GM21423 (cell line): Measurements from ENCODE around the gene THRB.
"Not testable (repeated sequence)": the region's sequence is repeated elsewhere in the genome, so short reads cannot be mapped to it uniquely, and the experiment has no call there.

Source experiments
- ATAC-seq: cut with Tn5 transposase; IDR thresholded peaks from one replicate; pipeline ENCODE4 v1.9.1; 2021; ENCODE audit warnings: mild to moderate bottlenecking, moderate library complexity; ENCODE audit not compliant: unreplicated experiment

The THRB gene

DNA sequence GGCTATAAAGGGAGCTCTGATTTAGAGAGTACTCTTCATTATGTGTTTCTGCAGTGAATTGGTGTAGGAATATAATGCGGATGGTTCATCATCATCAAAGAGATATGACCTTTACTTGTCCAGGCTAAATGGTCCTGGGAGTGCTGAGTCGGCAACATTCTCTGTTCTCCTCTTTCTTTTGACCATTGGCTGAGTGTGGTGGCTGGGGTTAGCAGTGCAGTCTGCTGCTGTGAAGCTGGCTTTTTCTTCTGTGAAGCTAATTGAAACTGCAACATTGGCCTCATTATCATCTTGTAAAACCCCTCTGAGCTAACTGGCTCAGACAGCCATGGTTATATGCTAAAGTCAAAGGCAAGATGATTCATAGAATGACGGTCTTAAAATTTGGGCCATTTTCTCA, 83.8 kb downstream of the THRB start:
- no peak for ATAC-seq

- ATAC-seq: no peak
Measured at GRCh38 chr3:24407980-24408680, 86.5 kb downstream of the THRB start.

DNA sequence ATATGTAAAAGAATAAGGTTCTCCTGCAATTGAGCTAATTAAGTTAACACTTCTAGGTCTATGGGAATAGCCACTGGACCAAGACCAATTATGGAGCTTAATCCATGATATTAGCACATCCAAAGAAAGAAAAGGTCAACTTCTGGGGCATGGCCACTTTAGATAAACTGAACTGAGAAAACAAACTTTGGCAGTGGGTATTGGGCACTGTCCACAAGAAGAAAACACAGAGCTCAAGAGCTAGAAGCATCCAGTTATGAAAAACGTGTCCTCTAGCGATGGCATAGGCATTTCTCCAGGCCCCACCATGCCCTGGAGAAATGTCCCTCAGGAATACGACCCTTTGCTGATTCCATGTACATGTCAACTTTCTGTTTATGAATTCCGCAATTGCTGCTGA, 87.8 kb downstream of the THRB start:
- ATAC-seq: no peak

DNA sequence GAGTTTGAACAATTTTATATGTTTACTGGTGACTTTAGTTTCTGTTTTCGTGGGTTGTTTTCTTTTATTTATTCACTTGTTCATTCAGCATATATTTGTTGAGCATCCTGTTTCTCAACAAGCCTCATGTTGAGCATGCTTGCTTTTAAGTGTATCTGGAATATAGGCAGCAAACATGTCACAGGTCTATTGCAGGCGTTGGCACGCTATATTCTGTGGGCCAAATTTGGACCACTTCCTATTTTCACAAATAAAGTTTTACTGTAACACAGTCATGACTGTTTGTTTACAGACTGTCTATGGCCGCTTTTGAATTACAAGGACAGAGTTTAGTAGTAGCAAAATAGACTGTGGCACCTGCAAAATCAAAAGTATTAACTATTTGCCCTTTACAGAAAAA, 89.6 kb downstream of the THRB start:
- no peak for ATAC-seq

DNA sequence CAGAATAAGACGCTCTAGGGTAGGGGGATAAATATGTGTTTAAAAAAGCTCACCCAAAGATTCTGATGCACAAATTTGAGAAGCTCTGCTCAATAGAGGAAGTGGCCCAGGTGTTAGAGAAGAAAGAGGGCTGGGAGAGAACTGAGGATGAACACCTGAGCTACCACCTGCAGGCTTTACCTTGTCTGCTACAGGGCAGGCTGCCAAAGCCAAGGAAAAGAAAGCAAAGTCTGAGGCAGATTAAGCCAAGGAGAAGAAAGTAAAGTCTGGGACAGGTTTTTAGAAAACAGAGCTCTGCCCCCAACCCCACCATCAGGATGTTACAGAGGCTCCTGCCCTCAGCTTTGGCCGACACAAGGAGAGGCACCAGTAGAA, 92.9 kb downstream of the THRB start:
- ATAC-seq: no peak

- ATAC-seq: no peak
Measured at GRCh38 chr3:24401090-24401810, 93.4 kb downstream of the THRB start.

DNA sequence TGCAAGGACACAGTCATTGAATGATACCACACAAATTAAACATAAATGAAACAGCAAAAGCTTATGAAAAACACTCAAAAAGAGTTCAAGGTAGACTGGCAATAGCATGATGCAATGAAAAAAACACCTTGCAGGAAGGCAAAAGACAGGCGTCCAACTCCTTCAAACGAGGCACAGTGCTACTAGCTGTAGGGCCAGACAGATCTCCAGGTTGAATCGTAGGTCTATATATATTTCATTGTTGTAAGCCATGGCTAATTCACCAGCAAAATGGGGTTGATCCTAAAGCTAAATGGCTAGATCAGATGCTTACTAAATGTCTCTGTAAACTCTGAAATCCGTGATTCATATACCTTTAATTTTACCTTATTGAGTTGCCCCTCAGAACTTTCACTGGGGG, 94.2 kb downstream of the THRB start:
- ATAC-seq: no peak

GRCh38 chr3:24400015-24400414, 94.6 kb downstream of the THRB start:
- no peak for ATAC-seq

GRCh38 chr3:24399614-24400013, 95.0 kb downstream of the THRB start:
- no peak for ATAC-seq

DNA sequence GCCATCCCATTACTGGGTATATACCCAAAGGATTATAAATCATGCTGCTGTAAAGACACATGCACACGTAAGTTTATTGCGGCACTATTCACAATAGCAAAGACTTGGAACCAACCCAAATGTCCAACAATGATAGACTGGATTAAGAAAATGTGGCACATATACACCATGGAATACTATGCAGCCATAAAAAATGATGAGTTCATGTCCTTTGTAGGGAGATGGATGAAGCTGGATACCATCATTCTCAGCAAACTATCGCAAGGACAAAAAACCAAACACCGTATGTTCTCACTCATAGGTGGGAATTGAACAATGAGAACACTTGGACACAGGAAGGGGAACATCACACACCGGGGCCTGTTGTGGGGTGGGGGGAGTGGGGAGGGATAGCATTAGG, 95.9 kb downstream of the THRB start:
- not testable (repeated sequence) for ATAC-seq

DNA sequence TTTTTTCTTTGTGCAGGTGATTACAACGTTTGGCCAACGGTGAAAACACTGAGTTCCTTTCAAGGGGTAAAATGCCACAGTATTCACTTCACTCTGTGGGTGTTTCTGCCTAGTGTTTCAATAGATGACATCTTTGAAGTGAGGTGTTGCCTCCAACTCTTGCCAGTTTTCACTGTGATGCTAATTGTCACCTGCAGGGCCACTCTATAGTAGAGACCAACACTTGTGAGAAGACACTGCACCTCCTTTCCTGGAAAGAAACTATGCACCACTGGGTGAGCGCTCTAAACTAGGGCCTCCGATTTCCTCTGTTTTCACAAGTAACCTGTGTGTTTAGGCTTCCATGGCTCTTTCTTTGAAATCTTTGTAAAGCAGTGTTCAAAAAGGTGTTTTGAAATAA, 98.3 kb downstream of the THRB start:
- no peak for ATAC-seq

GRCh38 chr3:24394754-24395153, 99.9 kb downstream of the THRB start:
- no peak for ATAC-seq

DNA sequence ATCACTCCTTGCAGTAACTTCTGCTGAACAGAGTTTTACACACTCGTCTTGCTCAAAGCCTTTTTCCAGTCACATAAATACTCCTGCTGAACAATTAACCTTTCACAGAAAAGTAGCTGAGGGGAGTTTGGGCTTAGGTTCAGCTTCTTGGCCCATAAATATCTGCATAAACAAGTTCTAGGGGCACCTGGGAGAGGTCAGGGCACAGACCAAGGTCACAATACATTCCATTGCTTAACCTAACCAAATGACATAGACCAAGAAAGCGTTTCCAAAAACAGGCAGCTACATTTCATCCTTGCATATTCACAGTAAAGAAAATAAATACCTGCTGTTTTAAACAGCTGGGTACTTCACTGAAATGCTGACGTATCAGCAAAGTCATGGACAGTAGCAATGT, 101.3 kb downstream of the THRB start:
- ATAC-seq: no peak

DNA sequence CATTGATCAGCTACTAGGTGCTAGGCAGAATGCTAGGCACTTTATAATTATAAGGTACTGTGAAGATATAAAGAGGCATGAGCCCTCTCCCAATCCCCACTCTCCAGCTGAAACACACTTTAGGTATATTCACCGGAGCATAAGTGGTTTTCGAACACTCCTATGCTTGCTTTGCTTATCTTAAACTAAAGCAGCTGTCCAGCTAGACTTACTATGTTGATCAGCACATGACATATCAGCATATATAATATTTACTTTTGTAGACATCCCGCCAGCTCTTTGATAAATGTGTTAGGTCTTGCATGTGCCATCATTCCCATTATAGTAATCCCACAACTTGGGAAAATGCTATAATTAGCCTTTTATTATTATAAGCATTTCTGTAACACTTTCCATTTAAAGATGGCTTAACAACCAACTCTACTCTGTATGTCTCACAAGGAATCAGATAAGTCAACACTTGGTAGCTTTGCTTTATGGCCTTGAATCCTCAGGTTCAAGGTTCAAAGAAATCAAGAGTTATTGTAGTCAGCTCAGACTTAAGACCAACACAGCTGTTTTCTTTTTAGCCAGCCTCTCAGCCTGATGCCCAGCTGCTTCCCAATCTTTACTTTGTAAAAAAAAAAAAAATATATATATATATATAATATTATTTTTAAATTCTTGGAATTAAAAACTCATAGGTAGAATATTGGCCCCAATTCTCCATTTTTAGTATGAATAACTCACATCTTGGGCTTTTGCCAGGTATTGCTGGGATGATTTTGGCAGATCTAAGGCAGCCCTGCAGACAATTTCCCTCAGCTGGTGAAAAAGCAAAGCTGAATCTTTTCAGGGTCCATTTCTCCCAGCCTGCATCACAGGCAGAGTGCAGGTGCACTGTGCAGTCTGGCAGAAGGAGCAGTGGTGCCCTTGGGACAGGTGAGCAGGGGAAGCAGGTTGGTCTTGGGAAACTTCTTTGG, 104.2 kb downstream of the THRB start:
- no peak for ATAC-seq

GRCh38 chr3:24389108-24390090, 105.3 kb downstream of the THRB start:
- no peak for ATAC-seq

GRCh38 chr3:24388611-24389010, 106.0 kb downstream of the THRB start:
- no peak for ATAC-seq

GRCh38 chr3:24388159-24388558, 106.5 kb downstream of the THRB start:
- no peak for ATAC-seq

- no peak for ATAC-seq
Measured at GRCh38 chr3:24387493-24387892, 107.2 kb downstream of the THRB start.

DNA sequence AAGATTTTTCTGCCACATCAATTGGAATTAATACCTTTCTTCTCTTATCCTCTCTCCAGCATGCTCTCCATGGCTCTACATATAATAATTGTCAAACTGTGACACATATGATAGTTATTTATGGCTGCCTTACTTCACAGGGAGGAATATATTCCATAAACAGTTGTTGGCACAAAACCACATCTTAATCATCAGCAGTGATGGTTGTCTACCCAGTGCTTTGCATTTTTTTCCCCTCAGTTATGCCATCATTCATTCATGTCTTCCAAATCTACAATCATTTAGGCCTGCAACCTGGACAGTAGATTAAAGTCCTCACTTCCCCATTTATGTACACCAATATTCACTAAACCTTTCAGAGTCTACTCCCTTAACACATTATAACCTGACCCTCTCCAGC, 107.7 kb downstream of the THRB start:
- no peak for ATAC-seq

GRCh38 chr3:24386458-24386857, 108.2 kb downstream of the THRB start:
- ATAC-seq: no peak
